Osteocyte (in vitro differentiated cells): ENCODE results near the gene IFNL2. TPM values are rescaled to one million over a fixed set of nuclear protein-coding genes. Genes with fewer than 3 reads are reported as not detected.

Experiments
- DNase-seq: peaks from one replicate; pipeline ENCODE4 v3.0.0; 2021; ENCODE audit warnings: mixed read lengths; ENCODE audit not compliant: unreplicated experiment; ENCODE audit errors: extremely low spot score
- H3K27ac Mint-ChIP-seq: one replicate; pipeline ENCODE4 v1.8.0; 2021; ENCODE audit warnings: mild to moderate bottlenecking, mixed read lengths; ENCODE audit not compliant: unreplicated experiment
- H3K27me3 Mint-ChIP-seq: one replicate; pipeline ENCODE4 v1.8.0; 2021; ENCODE audit warnings: mixed read lengths; ENCODE audit not compliant: unreplicated experiment
- H3K36me3 Mint-ChIP-seq: one replicate; pipeline ENCODE4 v1.8.0; 2021; ENCODE audit warnings: mixed read lengths; ENCODE audit not compliant: unreplicated experiment
- H3K4me1 Mint-ChIP-seq: one replicate; pipeline ENCODE4 v1.8.0; 2021; ENCODE audit warnings: mixed read lengths; ENCODE audit not compliant: unreplicated experiment
- H3K4me3 Mint-ChIP-seq: one replicate; pipeline ENCODE4 v1.8.0; 2021; ENCODE audit warnings: mild to moderate bottlenecking, moderate library complexity, mixed read lengths; ENCODE audit not compliant: unreplicated experiment
- H3K9me3 Mint-ChIP-seq: one replicate; pipeline ENCODE4 v1.8.0; 2021; ENCODE audit warnings: mixed read lengths; ENCODE audit not compliant: unreplicated experiment
- total RNA-seq: library from RNA; stranded (reverse); gene quantifications from 2 replicates; pipeline ENCODE4 v1.2.1, GENCODE V29; 2021
- TF ChIP-seq, protein P1 (sequence below): fragments of 200-600 bp; sonication (generic); IDR thresholded peaks from 2 replicates; pipeline ENCODE4 v1.5.0; 2021; ENCODE audit warnings: antibody characterized with exemption, mild to moderate bottlenecking, moderate library complexity

The IFNL2 gene
- total RNA-seq, 1 donor from 2014 or later: not detected

DNA sequence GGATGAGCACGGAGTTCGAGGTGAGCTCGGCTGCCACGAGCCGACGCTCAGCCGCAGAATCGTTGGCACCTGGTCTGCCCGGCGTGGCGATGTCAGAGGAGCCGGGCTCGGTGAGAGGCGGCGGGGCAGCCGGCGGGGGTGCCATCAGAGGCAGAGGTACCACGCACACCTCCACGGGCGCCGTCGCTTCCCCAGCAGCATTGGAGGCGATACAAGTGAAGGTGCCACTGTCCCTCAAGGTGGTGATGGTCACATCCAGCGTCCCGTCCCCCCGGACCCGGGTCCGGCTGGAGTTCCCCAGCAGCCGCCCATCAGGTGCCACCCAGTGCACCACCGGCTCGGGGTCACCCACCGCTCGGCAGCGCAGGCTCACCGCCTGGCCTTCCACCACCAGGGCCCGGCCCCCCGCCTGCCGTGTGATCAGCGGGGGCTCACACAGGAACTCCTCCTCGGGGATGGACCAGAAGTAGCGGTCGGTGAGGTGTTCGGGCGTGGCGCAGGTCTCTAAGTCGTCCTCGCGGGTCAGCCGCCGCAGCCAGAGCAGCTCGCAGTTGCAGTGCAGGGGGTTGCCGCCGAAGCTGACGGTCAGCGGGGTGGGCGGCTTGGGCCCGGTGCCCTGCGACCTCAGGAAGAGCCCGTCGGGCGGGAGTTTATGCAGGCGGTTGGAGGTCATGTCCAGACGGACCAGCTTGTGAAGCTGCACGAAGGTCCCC is 46.0 kb downstream of the IFNL2 start:
- TF ChIP-seq, protein P1, sequence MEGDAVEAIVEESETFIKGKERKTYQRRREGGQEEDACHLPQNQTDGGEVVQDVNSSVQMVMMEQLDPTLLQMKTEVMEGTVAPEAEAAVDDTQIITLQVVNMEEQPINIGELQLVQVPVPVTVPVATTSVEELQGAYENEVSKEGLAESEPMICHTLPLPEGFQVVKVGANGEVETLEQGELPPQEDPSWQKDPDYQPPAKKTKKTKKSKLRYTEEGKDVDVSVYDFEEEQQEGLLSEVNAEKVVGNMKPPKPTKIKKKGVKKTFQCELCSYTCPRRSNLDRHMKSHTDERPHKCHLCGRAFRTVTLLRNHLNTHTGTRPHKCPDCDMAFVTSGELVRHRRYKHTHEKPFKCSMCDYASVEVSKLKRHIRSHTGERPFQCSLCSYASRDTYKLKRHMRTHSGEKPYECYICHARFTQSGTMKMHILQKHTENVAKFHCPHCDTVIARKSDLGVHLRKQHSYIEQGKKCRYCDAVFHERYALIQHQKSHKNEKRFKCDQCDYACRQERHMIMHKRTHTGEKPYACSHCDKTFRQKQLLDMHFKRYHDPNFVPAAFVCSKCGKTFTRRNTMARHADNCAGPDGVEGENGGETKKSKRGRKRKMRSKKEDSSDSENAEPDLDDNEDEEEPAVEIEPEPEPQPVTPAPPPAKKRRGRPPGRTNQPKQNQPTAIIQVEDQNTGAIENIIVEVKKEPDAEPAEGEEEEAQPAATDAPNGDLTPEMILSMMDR: no peak
- Mint-ChIP-seq H3K27ac (no peak overlapping the region), H3K9me3 (no peaks in the 10 kb centered on the region), H3K4me3 (no peak overlapping the region), H3K4me1 (no peaks in the 10 kb centered on the region), H3K27me3 (peaks cover 25% of the 10 kb centered on the region), H3K36me3 (no peaks in the 10 kb centered on the region)
- DNase-seq: no peak

DNA sequence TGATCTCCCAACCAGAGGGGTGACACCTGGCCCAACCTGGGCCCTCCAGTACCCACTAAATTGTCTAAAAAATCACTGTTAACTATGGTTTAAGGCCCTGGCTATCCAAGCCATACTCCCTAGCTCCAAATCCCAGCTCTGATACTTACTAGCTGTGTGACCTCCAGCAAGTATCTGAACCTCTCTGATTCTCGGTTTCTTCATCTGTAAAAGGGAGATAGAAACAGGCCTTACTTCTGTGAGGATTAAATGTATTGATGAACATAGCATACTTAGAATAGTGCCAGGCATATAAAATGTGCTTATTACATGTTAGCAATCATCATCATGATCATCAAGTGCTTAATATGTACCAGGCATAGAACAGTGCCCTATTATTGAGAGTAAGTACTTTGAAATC is 47.7 kb downstream of the IFNL2 start:
- no peaks in the 10 kb centered on the region for H3K36me3 Mint-ChIP-seq
- no peak overlapping the region for H3K4me3 Mint-ChIP-seq
- H3K4me1 Mint-ChIP-seq: peaks cover 6% of the 10 kb centered on the region
- H3K27me3 Mint-ChIP-seq: peaks cover 25% of the 10 kb centered on the region
- no peaks in the 10 kb centered on the region for H3K9me3 Mint-ChIP-seq
- H3K27ac Mint-ChIP-seq: no peak overlapping the region
- TF ChIP-seq, protein P1: no peak
- DNase-seq: no peak

DNA sequence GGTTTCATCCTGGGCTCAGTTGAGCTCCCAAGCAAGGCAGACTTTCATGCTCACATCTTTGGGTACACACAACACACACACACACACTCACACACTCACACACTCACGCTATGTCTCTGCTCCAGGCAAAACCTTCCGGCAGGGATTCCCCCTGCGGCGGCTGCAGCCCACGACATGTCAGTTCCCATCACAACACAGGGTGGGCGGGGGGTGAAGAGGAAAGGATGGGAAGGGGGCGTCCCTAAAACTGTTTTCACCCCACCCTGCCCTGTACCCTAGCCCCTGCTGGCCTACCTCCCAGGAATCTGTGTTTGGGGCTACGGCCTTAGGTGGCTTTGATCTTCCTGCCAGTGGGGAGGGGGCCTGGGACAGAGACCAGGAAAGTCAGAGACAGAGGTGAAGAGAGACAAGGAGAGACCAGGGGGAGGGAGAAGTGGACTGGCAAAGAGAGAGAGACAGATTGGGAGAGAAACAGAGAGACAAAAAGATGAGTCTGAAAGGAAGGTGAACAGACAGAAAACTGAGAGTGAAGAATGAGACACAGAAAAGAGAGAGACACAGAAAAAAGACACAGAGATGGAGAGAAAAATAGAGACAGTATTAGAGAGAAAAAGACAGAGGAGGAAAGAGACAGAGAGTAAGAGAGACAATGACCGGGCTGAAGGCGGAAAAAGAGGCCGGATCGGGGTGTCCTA is 48.6 kb downstream of the IFNL2 start:
- peaks cover 11% of the 10 kb centered on the region for H3K4me1 Mint-ChIP-seq
- no peak overlapping the region for H3K27ac Mint-ChIP-seq

DNA sequence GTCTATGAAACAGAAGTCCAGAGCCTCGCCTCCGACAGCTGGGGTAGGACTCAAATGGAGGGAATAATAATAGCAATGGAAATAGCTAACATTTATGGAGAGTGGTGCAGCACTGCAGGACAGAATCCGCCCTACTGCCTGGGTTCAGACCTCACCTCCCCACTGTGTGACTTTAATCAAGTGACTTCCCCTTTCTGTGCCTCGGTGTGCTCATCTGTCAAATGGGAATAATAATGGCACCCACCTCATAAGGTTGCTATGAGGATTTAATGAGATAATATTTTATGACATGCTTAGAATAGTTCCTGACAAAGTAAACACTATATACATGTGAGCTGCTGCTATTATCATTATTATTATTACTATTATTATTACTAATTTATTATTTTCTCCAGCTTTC is 49.3 kb downstream of the IFNL2 start:
- Mint-ChIP-seq H3K4me1 (peaks cover 11% of the 10 kb centered on the region), H3K9me3 (no peaks in the 10 kb centered on the region), H3K27me3 (peaks cover 34% of the 10 kb centered on the region), H3K4me3 (no peak overlapping the region), H3K27ac (no peak overlapping the region), H3K36me3 (no peaks in the 10 kb centered on the region)
- TF ChIP-seq, protein P1: no peak
- no peak for DNase-seq

More for the DNA sequence above, 48.6 kb downstream of the IFNL2 start:
- H3K36me3 Mint-ChIP-seq: no peaks in the 10 kb centered on the region
- no peak for DNase-seq
- H3K9me3 Mint-ChIP-seq: no peaks in the 10 kb centered on the region
- TF ChIP-seq, protein P1: no peak
- H3K4me3 Mint-ChIP-seq: no peak overlapping the region
- peaks cover 33% of the 10 kb centered on the region for H3K27me3 Mint-ChIP-seq

DNA sequence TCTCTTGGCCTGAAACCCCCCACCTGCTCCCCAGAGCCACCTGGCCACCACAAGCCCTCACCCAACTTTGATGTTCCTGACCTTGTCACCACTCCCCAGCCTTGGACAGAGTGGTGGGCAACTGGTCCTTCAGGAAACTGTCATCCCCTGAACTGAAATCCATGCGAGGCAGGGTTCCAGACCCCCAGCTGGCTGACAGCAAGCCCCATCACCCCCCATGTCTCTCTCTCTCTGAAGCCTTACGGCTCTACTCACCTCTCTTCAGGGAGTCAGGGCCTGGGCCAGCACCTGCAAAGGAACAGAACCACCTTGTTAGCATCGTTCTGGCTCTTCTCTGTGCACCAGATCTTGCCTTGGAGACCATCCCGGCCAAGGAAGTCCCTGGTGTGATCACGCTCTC is 49.9 kb downstream of the IFNL2 start:
- Mint-ChIP-seq H3K4me3 (no peak overlapping the region), H3K27ac (no peak overlapping the region), H3K36me3 (no peaks in the 10 kb centered on the region), H3K4me1 (peaks cover 11% of the 10 kb centered on the region), H3K27me3 (peaks cover 35% of the 10 kb centered on the region), H3K9me3 (no peaks in the 10 kb centered on the region)
- no peak for DNase-seq
- TF ChIP-seq, protein P1: no peak
